Panc1 (cell line): ENCODE results near the gene IFITM2. TPM values are rescaled to one million over a fixed set of nuclear protein-coding genes. Genes with fewer than 3 reads are reported as not detected.
A peak's percentile ranks its signal among the peaks of the same experiment; 100 is the strongest.
"Not testable (repeated sequence)": the region's sequence is repeated elsewhere in the genome, so short reads cannot be mapped to it uniquely, and the experiment has no call there.

ENCODE experiments used
- ATAC-seq: fragments of 200-7000 bp; cut with Tn5 transposase; 2 replicates; pipeline ENCODE4 v1.9.1; 2020; ENCODE audit warnings: mild to moderate bottlenecking, moderate library complexity
- BruUV-seq: library from RNA; stranded (reverse); fragments of 400-500 nt; replicated peaks from 2 replicates; lab custom pipeline; 2021; lab: Mats Ljungman, UMichigan
- CTCF ChIA-PET: fragments of 300-600 bp; sonication (Branson Sonifier 250); formaldehyde crosslinking; loops from one replicate; lab custom pipeline; 2022; ENCODE audit warnings: antibody characterized with exemption; lab: Charles Lee
- POLR2A ChIA-PET: fragments of 300-600 bp; sonication (Branson Sonifier 250); formaldehyde crosslinking; loops from one replicate; lab custom pipeline; 2022; ENCODE audit warnings: antibody characterized with exemption; lab: Charles Lee
- DNase-seq: peaks from one replicate; pipeline ENCODE4 v3.0.0-alpha.2; 2010; ENCODE audit warnings: low read depth, low spot score
- H3K27ac ChIP-seq: 2 replicates; pipeline ENCODE4 v1.5.1; 2011; ENCODE audit warnings: mild to moderate bottlenecking, low read length, inconsistent platforms
- H3K27me3 ChIP-seq: fragments of 200-500 bp; sonication (Bioruptor generic); 2 replicates; pipeline ENCODE4 v1.6.0; 2014; ENCODE audit warnings: low read length, inconsistent platforms; ENCODE audit not compliant: control insufficient read depth, insufficient read depth
- H3K36me3 ChIP-seq: fragments of 200-500 bp; sonication (Bioruptor generic); 2 replicates; pipeline ENCODE4 v1.5.1; 2014; ENCODE audit warnings: inconsistent platforms, mild to moderate bottlenecking, low read length, moderate library complexity; ENCODE audit not compliant: control insufficient read depth, insufficient read depth
- H3K4me1 ChIP-seq: 2 replicates; pipeline ENCODE4 v1.5.1; 2011; ENCODE audit warnings: inconsistent platforms, mild to moderate bottlenecking, low read length, moderate library complexity; ENCODE audit not compliant: control insufficient read depth, insufficient read depth
- H3K4me3 ChIP-seq, 2 experiments: 2 replicates each; pipeline ENCODE4 v1.5.1; 2011 to 2012; ENCODE audit warnings: low read depth in 2 of 2, low read length in 2 of 2, mild to moderate bottlenecking in 2 of 2, inconsistent platforms in 1 of 2, moderate library complexity in 1 of 2
- H3K9me3 ChIP-seq: fragments of 200-500 bp; sonication (Bioruptor generic); 2 replicates; pipeline ENCODE4 v1.5.1; 2014; ENCODE audit warnings: low read depth, mild to moderate bottlenecking, inconsistent platforms, low read length, moderate library complexity; ENCODE audit not compliant: control insufficient read depth, insufficient read depth
- POLR2AphosphoS5 ChIP-seq: IDR thresholded peaks from 2 replicates; pipeline ENCODE4 v1.6.1; 2012; ENCODE audit warnings: mild to moderate bottlenecking, low read depth, low read length, moderate library complexity
- SIN3A ChIP-seq: IDR thresholded peaks from 2 replicates; pipeline ENCODE4 v1.6.1; 2012; ENCODE audit warnings: low read depth, mild to moderate bottlenecking, low read length, moderate library complexity, borderline replicate concordance; ENCODE audit not compliant: insufficient read depth
- TCF7L2 ChIP-seq: IDR thresholded peaks from 2 replicates; pipeline ENCODE4 v1.6.1; 2011; ENCODE audit warnings: mild to moderate bottlenecking, low read depth, low read length, inconsistent platforms
- in situ Hi-C: cut with HindIII; loops from 2 replicates; pipeline ENCODE4 v1.10.0; 2016; ENCODE audit warnings: low sequenced_read_pairs, low pct_unique_long_range_greater_than_20kb
- intact Hi-C: fragments of 100-400 bp; cut with micrococcal nuclease; formaldehyde crosslinking; loops from one replicate; pipeline ENCODE4 v1.10.0; 2022; ENCODE audit not compliant: unreplicated experiment
- total RNA-seq: library from RNA; stranded (reverse); gene quantifications from one replicate; pipeline ENCODE4 v1.2.1, GENCODE V29; 2021; ENCODE audit not compliant: unreplicated experiment
- TF ChIP-seq, protein P1 (sequence below): fragments of 450-650 bp; IDR thresholded peaks from 2 replicates; pipeline ENCODE4 v1.5.1; 2017; ENCODE audit warnings: mild to moderate bottlenecking
- TF ChIP-seq, protein P2 (sequence below), 2 experiments: IDR thresholded peaks; 2 replicates each; pipeline ENCODE4 v1.6.1; 2011 to 2012; ENCODE audit warnings: low read depth in 2 of 2, control low read depth in 1 of 2, low read length in 1 of 2, mild to moderate bottlenecking in 1 of 2, moderate library complexity in 1 of 2; ENCODE audit not compliant: insufficient read depth in 1 of 2

Gene IFITM2
- total RNA-seq, 1 experiment from 2014 or later, result 183 TPM

- TF ChIP-seq POLR2AphosphoS5 (no peak), SIN3A (no peak), TCF7L2 (no peak)
- TF ChIP-seq, protein P1, sequence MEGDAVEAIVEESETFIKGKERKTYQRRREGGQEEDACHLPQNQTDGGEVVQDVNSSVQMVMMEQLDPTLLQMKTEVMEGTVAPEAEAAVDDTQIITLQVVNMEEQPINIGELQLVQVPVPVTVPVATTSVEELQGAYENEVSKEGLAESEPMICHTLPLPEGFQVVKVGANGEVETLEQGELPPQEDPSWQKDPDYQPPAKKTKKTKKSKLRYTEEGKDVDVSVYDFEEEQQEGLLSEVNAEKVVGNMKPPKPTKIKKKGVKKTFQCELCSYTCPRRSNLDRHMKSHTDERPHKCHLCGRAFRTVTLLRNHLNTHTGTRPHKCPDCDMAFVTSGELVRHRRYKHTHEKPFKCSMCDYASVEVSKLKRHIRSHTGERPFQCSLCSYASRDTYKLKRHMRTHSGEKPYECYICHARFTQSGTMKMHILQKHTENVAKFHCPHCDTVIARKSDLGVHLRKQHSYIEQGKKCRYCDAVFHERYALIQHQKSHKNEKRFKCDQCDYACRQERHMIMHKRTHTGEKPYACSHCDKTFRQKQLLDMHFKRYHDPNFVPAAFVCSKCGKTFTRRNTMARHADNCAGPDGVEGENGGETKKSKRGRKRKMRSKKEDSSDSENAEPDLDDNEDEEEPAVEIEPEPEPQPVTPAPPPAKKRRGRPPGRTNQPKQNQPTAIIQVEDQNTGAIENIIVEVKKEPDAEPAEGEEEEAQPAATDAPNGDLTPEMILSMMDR, result no peak
- TF ChIP-seq, protein P2, sequence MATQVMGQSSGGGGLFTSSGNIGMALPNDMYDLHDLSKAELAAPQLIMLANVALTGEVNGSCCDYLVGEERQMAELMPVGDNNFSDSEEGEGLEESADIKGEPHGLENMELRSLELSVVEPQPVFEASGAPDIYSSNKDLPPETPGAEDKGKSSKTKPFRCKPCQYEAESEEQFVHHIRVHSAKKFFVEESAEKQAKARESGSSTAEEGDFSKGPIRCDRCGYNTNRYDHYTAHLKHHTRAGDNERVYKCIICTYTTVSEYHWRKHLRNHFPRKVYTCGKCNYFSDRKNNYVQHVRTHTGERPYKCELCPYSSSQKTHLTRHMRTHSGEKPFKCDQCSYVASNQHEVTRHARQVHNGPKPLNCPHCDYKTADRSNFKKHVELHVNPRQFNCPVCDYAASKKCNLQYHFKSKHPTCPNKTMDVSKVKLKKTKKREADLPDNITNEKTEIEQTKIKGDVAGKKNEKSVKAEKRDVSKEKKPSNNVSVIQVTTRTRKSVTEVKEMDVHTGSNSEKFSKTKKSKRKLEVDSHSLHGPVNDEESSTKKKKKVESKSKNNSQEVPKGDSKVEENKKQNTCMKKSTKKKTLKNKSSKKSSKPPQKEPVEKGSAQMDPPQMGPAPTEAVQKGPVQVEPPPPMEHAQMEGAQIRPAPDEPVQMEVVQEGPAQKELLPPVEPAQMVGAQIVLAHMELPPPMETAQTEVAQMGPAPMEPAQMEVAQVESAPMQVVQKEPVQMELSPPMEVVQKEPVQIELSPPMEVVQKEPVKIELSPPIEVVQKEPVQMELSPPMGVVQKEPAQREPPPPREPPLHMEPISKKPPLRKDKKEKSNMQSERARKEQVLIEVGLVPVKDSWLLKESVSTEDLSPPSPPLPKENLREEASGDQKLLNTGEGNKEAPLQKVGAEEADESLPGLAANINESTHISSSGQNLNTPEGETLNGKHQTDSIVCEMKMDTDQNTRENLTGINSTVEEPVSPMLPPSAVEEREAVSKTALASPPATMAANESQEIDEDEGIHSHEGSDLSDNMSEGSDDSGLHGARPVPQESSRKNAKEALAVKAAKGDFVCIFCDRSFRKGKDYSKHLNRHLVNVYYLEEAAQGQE (IDR thresholded peaks at IDR 0.05; ENCODE audit: insufficient read depth in 1 of 2, low read depth in 2 of 2, low read length in 1 of 2), result no peak
- intact Hi-C loops, result no loop called here
- DNase-seq (no peak), ATAC-seq (no peak)
- POLR2A ChIA-PET, result no interaction called here
- CTCF ChIA-PET, result interaction anchor here (0.6 to 1.0 kb wide), 2 partner anchors 15 to 23 kb away, joined by 3 to 8 read pairs; no protein-coding TSS in a partner anchor
- H3K9me3 ChIP-seq, result no peaks in the 10 kb centered on the region
- no peak overlapping the region for H3K4me3 ChIP-seq
- BruUV-seq, result no TSS peak
- in situ Hi-C loops, result no loop called here
- peak overlapping the region; percentile 62 for H3K27ac ChIP-seq
- H3K36me3 ChIP-seq, result no peaks in the 10 kb centered on the region
- peaks cover 32% of the 10 kb centered on the region for H3K4me1 ChIP-seq
- no peaks in the 10 kb centered on the region for H3K27me3 ChIP-seq
Observed at GRCh38 chr11:327581-327923, 19.9 kb downstream of the IFITM2 start.

DNA sequence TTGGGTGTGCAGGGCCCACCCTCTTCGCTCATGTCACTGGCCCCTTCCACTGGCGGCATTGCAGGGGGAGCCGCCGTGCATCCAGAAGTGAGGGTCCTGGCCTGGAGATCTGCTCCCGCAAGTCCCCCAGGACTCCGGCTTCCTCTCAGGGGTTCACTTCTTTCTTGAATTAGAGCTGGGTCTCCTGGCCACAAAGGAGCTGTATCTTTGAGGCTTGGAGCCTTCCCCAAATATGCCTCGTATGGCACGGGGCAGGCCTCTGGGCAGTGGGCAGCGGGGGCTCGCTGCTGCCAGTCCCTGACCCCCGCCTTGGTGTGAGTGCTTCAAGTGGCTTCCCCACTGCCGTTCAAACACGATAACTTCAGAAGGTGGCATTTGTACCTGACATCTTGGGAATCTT lies 20.4 kb downstream of the IFITM2 start:
- BruUV-seq, result no TSS peak
- ATAC-seq, result no peak
- Histone ChIP-seq H3K27ac (no peak overlapping the region; the same call in 1 of the 2 replicates), H3K27me3 (no peaks in the 10 kb centered on the region), H3K9me3 (no peaks in the 10 kb centered on the region), H3K4me3 (no peak overlapping the region), H3K36me3 (no peaks in the 10 kb centered on the region), H3K4me1 (peaks cover 32% of the 10 kb centered on the region)
- intact Hi-C loops, result no loop called here
- DNase-seq, result no peak
- TF ChIP-seq, protein P1, result no peak
- no peak for TF ChIP-seq POLR2AphosphoS5
- no peak for TF ChIP-seq TCF7L2
- TF ChIP-seq, protein P2 (IDR thresholded peaks at IDR 0.05; ENCODE audit: insufficient read depth in 1 of 2, low read depth in 2 of 2, low read length in 1 of 2), result no peak
- TF ChIP-seq SIN3A, result no peak
- CTCF ChIA-PET, result interaction anchor here (1.0 kb wide), 1 partner anchor 23 kb away, joined by 3 read pairs; no protein-coding TSS in a partner anchor
- in situ Hi-C loops, result no loop called here
- POLR2A ChIA-PET, result no interaction called here

DNA sequence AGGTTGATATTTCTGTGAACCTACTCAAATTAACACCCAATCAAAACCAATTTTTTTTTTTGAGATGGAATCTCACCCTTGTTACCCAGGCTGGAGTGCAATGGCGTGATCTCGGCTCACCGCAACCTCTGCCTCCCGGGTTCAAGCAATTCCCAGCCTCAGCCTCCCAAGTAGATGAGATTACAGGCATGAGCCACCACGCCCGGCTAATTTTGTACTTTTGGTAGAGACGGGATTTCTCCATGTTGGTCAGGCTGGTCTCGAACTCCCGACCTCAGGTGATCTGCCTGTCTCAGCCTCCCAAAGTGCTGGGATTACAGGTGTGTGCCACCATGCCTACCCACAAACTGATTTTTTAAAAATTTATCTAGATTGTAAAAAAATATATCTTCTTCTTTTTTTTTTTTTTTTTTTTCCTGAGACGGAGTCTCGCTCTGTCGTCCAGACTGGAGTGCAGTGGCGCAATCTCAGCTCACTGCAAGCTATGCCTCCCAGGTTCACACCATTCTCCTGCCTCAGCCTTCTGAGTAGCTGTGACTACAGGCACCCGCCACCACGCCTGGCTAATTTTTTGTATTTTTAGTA lies 21.0 kb downstream of the IFITM2 start:
- H3K9me3 ChIP-seq, DNase-seq, H3K27me3 ChIP-seq, intact Hi-C loops, H3K27ac ChIP-seq, H3K4me3 ChIP-seq, in situ Hi-C loops, ATAC-seq, BruUV-seq, CTCF ChIA-PET, H3K36me3 ChIP-seq, POLR2A ChIA-PET: not testable (repeated sequence)
- H3K4me1 ChIP-seq, result peaks cover 32% of the 10 kb centered on the region
